Measurements from ENCODE around the gene AUTS2. TPM values are rescaled to one million over a fixed set of nuclear protein-coding genes. Genes with fewer than 3 reads are reported as not detected.

Gene AUTS2
- polyA plus RNA-seq, 3 donors, result 0.08 to 0.35 TPM; not detected in 1

DNA sequence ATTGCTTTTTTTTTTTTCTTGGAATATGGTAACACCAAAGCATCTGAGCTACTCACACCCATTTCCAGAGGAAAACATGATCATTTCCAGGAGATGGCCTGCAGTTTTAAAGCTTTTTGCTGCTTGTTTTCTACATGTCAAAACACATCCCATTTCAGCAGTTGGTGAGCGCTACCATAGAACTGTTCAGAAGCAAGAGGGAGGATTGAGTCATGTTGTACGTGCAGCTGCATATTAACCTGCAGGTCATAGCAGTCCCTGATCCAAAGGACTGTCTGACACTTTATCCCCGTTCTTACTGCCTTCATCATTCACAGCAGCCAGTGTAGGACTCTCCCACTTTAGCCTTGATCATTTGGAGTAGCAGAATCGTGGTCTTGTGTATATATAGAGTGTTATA, 124.6 kb downstream of the AUTS2 start:
- Histone ChIP-seq H3K27me3 (ENCODE audit: control insufficient read depth in 2 of 2, insufficient read depth in 2 of 2, low read length in 2 of 2) (no peaks in the 10 kb centered on the region), H3K79me2 (ENCODE audit: insufficient read depth, low read length) (no peaks in the 10 kb centered on the region), H3K4me2 (replicated peaks; ENCODE audit: extremely low read depth, low read length, poor library complexity, severe bottlenecking) (no peak overlapping the region), H3K27ac (ENCODE audit: low read depth in 1 of 2, low read length in 2 of 2) (no peak overlapping the region), H3K9me3 (replicated peaks in 1 of 2; ENCODE audit: control insufficient read depth in 1 of 2, insufficient read depth in 1 of 2, low read length in 2 of 2) (no peaks in the 10 kb centered on the region), H2AFZ (ENCODE audit: insufficient read depth, low read depth, low read length, poor library complexity, severe bottlenecking) (no peak overlapping the region), H3K4me1 (ENCODE audit: control insufficient read depth in 1 of 2, insufficient read depth in 2 of 2, low read length in 2 of 2) (no peaks in the 10 kb centered on the region), H3K9ac (ENCODE audit: insufficient read depth, low read length, poor library complexity, severe bottlenecking) (no peak overlapping the region), H3K36me3 (replicated peaks in 1 of 2; ENCODE audit: control insufficient read depth in 1 of 2, insufficient read depth in 2 of 2, low read length in 2 of 2) (no peaks in the 10 kb centered on the region), H3K4me3 (replicated peaks in 1 of 3; ENCODE audit: low read depth in 2 of 3, low read length in 3 of 3) (no peak overlapping the region), H4K20me1 (ENCODE audit: insufficient read depth, low read length) (no peaks in the 10 kb centered on the region)
- Mint-ChIP-seq H3K27me3 (ENCODE audit: low read depth in 3 of 3) (no peaks in the 10 kb centered on the region), H3K4me3 (no peak overlapping the region), H3K27ac (no peak overlapping the region), H3K9me3 (peaks cover 0 to 6% (median 2%) of the 10 kb centered on the region in 7 donors), H3K4me1 (no peaks in the 10 kb centered on the region), H3K36me3 (no peaks in the 10 kb centered on the region)
- DNase-seq, result no peak
- TF ChIP-seq, protein P1, sequence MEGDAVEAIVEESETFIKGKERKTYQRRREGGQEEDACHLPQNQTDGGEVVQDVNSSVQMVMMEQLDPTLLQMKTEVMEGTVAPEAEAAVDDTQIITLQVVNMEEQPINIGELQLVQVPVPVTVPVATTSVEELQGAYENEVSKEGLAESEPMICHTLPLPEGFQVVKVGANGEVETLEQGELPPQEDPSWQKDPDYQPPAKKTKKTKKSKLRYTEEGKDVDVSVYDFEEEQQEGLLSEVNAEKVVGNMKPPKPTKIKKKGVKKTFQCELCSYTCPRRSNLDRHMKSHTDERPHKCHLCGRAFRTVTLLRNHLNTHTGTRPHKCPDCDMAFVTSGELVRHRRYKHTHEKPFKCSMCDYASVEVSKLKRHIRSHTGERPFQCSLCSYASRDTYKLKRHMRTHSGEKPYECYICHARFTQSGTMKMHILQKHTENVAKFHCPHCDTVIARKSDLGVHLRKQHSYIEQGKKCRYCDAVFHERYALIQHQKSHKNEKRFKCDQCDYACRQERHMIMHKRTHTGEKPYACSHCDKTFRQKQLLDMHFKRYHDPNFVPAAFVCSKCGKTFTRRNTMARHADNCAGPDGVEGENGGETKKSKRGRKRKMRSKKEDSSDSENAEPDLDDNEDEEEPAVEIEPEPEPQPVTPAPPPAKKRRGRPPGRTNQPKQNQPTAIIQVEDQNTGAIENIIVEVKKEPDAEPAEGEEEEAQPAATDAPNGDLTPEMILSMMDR (IDR thresholded peaks at IDR 0.05), result no peak
- intact Hi-C loops (cut with micrococcal nuclease), result no loop called here
- 100% methylated on average over 2 of the region's 4 CpGs for WGBS (ENCODE audit: insufficient coverage)

DNA sequence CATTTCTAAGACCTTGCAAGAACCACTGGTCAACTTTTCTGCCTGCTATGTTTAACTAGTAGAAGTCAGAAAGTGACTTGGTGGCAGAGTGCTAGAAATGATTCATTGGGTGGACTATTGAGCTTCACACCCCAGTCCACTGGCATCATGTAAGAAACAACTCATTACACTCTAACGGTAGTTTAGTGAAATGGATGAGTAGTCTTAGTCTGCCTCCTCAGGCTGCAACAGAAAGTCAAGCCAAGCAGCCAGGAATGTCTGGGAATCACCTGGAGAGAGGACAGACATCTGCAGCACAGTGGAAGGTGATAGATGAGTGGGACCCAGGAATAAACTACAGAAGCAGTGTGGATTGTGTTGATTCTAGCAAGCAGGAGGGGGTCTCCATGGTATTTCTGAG, 125.4 kb downstream of the AUTS2 start:
- Histone ChIP-seq H3K4me3 (replicated peaks in 1 of 3; ENCODE audit: low read depth in 2 of 3, low read length in 3 of 3) (no peak overlapping the region), H3K9ac (ENCODE audit: insufficient read depth, low read length, poor library complexity, severe bottlenecking) (no peak overlapping the region), H3K36me3 (replicated peaks in 1 of 2; ENCODE audit: control insufficient read depth in 1 of 2, insufficient read depth in 2 of 2, low read length in 2 of 2) (no peaks in the 10 kb centered on the region), H3K79me2 (ENCODE audit: insufficient read depth, low read length) (no peaks in the 10 kb centered on the region), H4K20me1 (ENCODE audit: insufficient read depth, low read length) (no peaks in the 10 kb centered on the region), H2AFZ (ENCODE audit: insufficient read depth, low read depth, low read length, poor library complexity, severe bottlenecking) (no peak overlapping the region), H3K4me2 (replicated peaks; ENCODE audit: extremely low read depth, low read length, poor library complexity, severe bottlenecking) (no peak overlapping the region), H3K27ac (ENCODE audit: low read depth in 1 of 2, low read length in 2 of 2) (no peak overlapping the region), H3K27me3 (ENCODE audit: control insufficient read depth in 2 of 2, insufficient read depth in 2 of 2, low read length in 2 of 2) (no peaks in the 10 kb centered on the region), H3K4me1 (ENCODE audit: control insufficient read depth in 1 of 2, insufficient read depth in 2 of 2, low read length in 2 of 2) (no peaks in the 10 kb centered on the region), H3K9me3 (replicated peaks in 1 of 2; ENCODE audit: control insufficient read depth in 1 of 2, insufficient read depth in 1 of 2, low read length in 2 of 2) (no peaks in the 10 kb centered on the region)
- peaks cover 0 to 6% (median 2%) of the 10 kb centered on the region in 7 donors for H3K9me3 Mint-ChIP-seq
- no peaks in the 10 kb centered on the region for H3K4me1 Mint-ChIP-seq
- no peaks in the 10 kb centered on the region for H3K27me3 Mint-ChIP-seq (ENCODE audit: low read depth in 3 of 3)
- no peaks in the 10 kb centered on the region for H3K36me3 Mint-ChIP-seq
- intact Hi-C loops (cut with micrococcal nuclease), result no loop called here
- no CpG with 5 or more reads among the region's 1 CpG for WGBS (ENCODE audit: insufficient coverage)
- H3K4me3 Mint-ChIP-seq, result no peak overlapping the region
- H3K27ac Mint-ChIP-seq, result no peak overlapping the region
- TF ChIP-seq, protein P1 (IDR thresholded peaks at IDR 0.05), result no peak
- DNase-seq, result no peak

All from CD14-positive monocyte (primary cell).